ENCODE results near the gene MVK.

MVK gene

GRCh38 chr12:109567296-109567695, 6.3 kb upstream of the MVK start:
- no peak for DNase-seq

GRCh38 chr12:109567967-109568366, 5.6 kb upstream of the MVK start:
- no peak for DNase-seq

GRCh38 chr12:109568486-109568885, 5.1 kb upstream of the MVK start:
- DNase-seq, result no peak

- no peak for DNase-seq
Observed at GRCh38 chr12:109571773-109572505, 1.7 kb upstream of the MVK start.

GRCh38 chr12:109572506-109572845, 1.1 kb upstream of the MVK start:
- no peak for DNase-seq

- no peak for DNase-seq
Observed at GRCh38 chr12:109573914-109574244, 285 bp downstream of the MVK start.

GRCh38 chr12:109575683-109576082, 2.1 kb downstream of the MVK start:
- DNase-seq, result no peak

- no peak for DNase-seq
Observed at GRCh38 chr12:109577311-109577710, 3.7 kb downstream of the MVK start.

GRCh38 chr12:109578330-109578927, 4.8 kb downstream of the MVK start:
- DNase-seq, result no peak

GRCh38 chr12:109579639-109580038, 6.0 kb downstream of the MVK start:
- no peak for DNase-seq

GRCh38 chr12:109580272-109580671, 6.7 kb downstream of the MVK start:
- no peak for DNase-seq

- no peak for DNase-seq
Observed at GRCh38 chr12:109580684-109581333, 7.2 kb downstream of the MVK start.

- DNase-seq, result no peak
Observed at GRCh38 chr12:109581334-109581691, 7.7 kb downstream of the MVK start.

GRCh38 chr12:109581856-109582255, 8.3 kb downstream of the MVK start:
- no peak for DNase-seq

- no peak for DNase-seq
Observed at GRCh38 chr12:109582636-109583035, 9.0 kb downstream of the MVK start.

- no peak for DNase-seq
Observed at GRCh38 chr12:109583733-109584132, 10.1 kb downstream of the MVK start.

- DNase-seq, result no peak
Observed at GRCh38 chr12:109586385-109587296, 13.0 kb downstream of the MVK start.

- DNase-seq, result no peak
Observed at GRCh38 chr12:109587921-109588320, 14.3 kb downstream of the MVK start.

- DNase-seq, result no peak
Observed at GRCh38 chr12:109588461-109589239, 15.1 kb downstream of the MVK start.

GRCh38 chr12:109589240-109589590, 15.6 kb downstream of the MVK start:
- DNase-seq, result no peak

GRCh38 chr12:109589691-109590245, 16.2 kb downstream of the MVK start:
- no peak for DNase-seq

- DNase-seq, result no peak
Observed at GRCh38 chr12:109590566-109590965, 17.0 kb downstream of the MVK start.

Data from fibroblast of skin of abdomen (primary cell).